SU-DHL-6 (cell line): Measurements from ENCODE around the gene SLC25A12.

ENCODE experiments used
- H2AFZ ChIP-seq: fragments of 200-600 bp; sonication (generic); 2 replicates; pipeline ENCODE4 v1.6.1; 2014; ENCODE audit warnings: low read depth, mild to moderate bottlenecking, moderate library complexity, mixed read lengths, antibody characterized with exemption, low read length; ENCODE audit not compliant: severe bottlenecking
- H3F3A ChIP-seq: fragments of 200-600 bp; shearing (Covaris generic); 2 replicates; pipeline ENCODE4 v1.6.0; 2016; ENCODE audit warnings: antibody characterized with exemption, mild to moderate bottlenecking; ENCODE audit not compliant: insufficient read depth
- H3K27ac ChIP-seq: fragments of 200-600 bp; sonication (generic); 2 replicates; pipeline ENCODE4 v1.5.1; 2016; ENCODE audit warnings: low read depth, mild to moderate bottlenecking, low read length, moderate library complexity, mixed read lengths
- H3K27me3 ChIP-seq: fragments of 200-600 bp; sonication (generic), shearing (Covaris generic); 2 replicates; pipeline ENCODE4 v1.6.0; 2014; ENCODE audit warnings: mild to moderate bottlenecking, low read length
- H3K36me3 ChIP-seq: fragments of 200-600 bp; sonication (generic); 2 replicates; pipeline ENCODE4 v1.6.1; 2014; ENCODE audit warnings: mild to moderate bottlenecking, low read length, mixed read lengths
- H3K4me2 ChIP-seq: fragments of 300-600, 200-600 bp; shearing (Covaris generic), sonication (generic); 2 replicates; pipeline ENCODE4 v1.6.0; 2014; ENCODE audit warnings: low read length, low read depth, mild to moderate bottlenecking; ENCODE audit not compliant: poor library complexity, severe bottlenecking
- H3K4me3 ChIP-seq: fragments of 200-600 bp; sonication (generic); 2 replicates; pipeline ENCODE4 v1.5.1; 2014; ENCODE audit warnings: antibody characterized with exemption, low read length, mild to moderate bottlenecking, mixed read lengths; ENCODE audit not compliant: insufficient read depth, poor library complexity, severe bottlenecking
- H3K79me2 ChIP-seq: fragments of 200-600 bp; sonication (generic); 2 replicates; pipeline ENCODE4 v1.6.1; 2014; ENCODE audit warnings: mild to moderate bottlenecking, low read length, moderate library complexity; ENCODE audit not compliant: insufficient read depth
- H3K9ac ChIP-seq: fragments of 200-600 bp; sonication (generic); 2 replicates; pipeline ENCODE4 v1.7.0; 2014; ENCODE audit warnings: mild to moderate bottlenecking, low read length
- H3K9me2 ChIP-seq: fragments of 200-600 bp; sonication (generic); replicated peaks from 2 replicates; pipeline ENCODE4 v1.6.1; 2014; ENCODE audit warnings: low read length; ENCODE audit not compliant: insufficient read depth
- H3K9me3 ChIP-seq: fragments of 200-600 bp; sonication (generic); 2 replicates; pipeline ENCODE4 v1.6.1; 2014; ENCODE audit warnings: low read length, mixed read lengths; ENCODE audit not compliant: insufficient read depth
- H4K20me1 ChIP-seq: fragments of 200-600 bp; sonication (generic); 2 replicates; pipeline ENCODE4 v1.6.1; 2014; ENCODE audit warnings: low read depth, mild to moderate bottlenecking, antibody characterized with exemption, low read length, moderate library complexity, mixed read lengths
- EZH2phosphoT487 ChIP-seq: fragments of 200-600 bp; sonication (generic), shearing (Covaris generic); conservative IDR thresholded peaks from 2 replicates; pipeline ENCODE4 v1.6.1; 2018; ENCODE audit warnings: mild to moderate bottlenecking, antibody characterized with exemption, low read length, moderate library complexity, mixed read lengths
- TF ChIP-seq, protein P1 (sequence below): fragments of 200-600 bp; sonication (generic); IDR thresholded peaks from one replicate; pipeline ENCODE4 v1.5.1; 2017; ENCODE audit warnings: antibody characterized with exemption, mild to moderate bottlenecking, low read length, moderate library complexity; ENCODE audit not compliant: insufficient read depth, poor library complexity, severe bottlenecking

SLC25A12 gene

DNA sequence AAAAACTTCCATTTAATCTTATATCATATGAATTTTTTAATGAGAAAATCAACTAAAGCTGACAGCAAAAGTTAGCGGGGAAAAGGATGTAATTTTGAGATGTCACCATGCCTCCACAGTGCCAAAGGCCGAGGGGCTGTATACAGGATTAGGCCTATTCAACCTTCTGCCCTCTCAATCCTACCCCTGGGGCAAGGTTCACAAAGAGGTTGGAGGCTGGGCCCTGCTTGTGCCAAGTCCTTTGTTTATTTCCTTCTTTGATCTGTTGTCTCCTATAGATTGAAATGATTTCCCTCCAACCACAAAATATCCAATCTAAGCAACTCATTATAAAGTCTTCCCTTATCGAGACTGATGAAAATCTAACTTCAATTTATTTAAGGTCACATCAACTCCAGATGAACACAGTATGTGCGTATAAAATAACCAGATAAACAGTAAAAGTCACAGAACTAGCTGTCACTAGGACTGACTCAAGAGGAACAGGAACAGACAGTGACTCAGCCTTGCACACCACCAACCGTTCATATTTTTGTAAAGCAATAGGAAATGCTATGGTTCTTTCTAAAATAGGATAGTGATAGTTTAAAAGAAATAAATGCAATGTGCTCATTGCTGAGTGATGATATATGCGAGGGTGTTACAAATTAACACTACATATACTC, 95.8 kb downstream of the SLC25A12 start:
- Histone ChIP-seq H3K27me3 (no peaks in the 10 kb centered on the region), H3K4me2 (no peak overlapping the region), H3K36me3 (no peaks in the 10 kb centered on the region), H3K4me3 (no peak overlapping the region), H4K20me1 (no peaks in the 10 kb centered on the region), H3K9me2 (no peaks in the 10 kb centered on the region), H3K9me3 (no peaks in the 10 kb centered on the region), H3K9ac (no peak overlapping the region), H2AFZ (no peak overlapping the region), H3K79me2 (no peaks in the 10 kb centered on the region), H3K27ac (no peak overlapping the region), H3F3A (no peaks in the 10 kb centered on the region)
- no peak for TF ChIP-seq EZH2phosphoT487
- TF ChIP-seq, protein P1, sequence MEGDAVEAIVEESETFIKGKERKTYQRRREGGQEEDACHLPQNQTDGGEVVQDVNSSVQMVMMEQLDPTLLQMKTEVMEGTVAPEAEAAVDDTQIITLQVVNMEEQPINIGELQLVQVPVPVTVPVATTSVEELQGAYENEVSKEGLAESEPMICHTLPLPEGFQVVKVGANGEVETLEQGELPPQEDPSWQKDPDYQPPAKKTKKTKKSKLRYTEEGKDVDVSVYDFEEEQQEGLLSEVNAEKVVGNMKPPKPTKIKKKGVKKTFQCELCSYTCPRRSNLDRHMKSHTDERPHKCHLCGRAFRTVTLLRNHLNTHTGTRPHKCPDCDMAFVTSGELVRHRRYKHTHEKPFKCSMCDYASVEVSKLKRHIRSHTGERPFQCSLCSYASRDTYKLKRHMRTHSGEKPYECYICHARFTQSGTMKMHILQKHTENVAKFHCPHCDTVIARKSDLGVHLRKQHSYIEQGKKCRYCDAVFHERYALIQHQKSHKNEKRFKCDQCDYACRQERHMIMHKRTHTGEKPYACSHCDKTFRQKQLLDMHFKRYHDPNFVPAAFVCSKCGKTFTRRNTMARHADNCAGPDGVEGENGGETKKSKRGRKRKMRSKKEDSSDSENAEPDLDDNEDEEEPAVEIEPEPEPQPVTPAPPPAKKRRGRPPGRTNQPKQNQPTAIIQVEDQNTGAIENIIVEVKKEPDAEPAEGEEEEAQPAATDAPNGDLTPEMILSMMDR: no peak

DNA sequence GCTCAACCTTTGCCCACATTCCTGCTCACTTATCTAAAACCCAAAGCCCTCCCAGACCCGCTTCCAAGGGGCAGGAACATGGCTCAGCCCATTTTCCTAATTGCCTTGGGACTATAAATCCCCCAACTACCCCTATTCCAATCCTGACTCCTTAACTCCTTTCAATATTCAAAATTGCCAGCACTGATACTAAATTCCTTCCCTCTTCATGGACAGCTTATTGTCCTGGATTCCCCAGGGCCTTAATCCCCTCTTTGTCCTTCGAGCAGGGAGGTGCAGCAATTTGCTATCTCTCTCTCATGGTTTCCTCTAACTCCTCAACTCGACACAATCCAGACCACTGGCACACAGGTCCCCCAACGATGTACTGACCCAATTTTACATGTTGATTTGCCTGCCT, 99.1 kb downstream of the SLC25A12 start:
- peaks cover 12% of the 10 kb centered on the region; the same call in 1 of the 2 replicates for H3K36me3 ChIP-seq
- H3K4me2 ChIP-seq: no peak overlapping the region
- no peaks in the 10 kb centered on the region for H3K27me3 ChIP-seq
- no peaks in the 10 kb centered on the region for H3F3A ChIP-seq
- H3K9ac ChIP-seq: no peak overlapping the region
- H3K4me3 ChIP-seq: no peak overlapping the region
- H3K9me3 ChIP-seq: no peaks in the 10 kb centered on the region
- H3K79me2 ChIP-seq: no peaks in the 10 kb centered on the region
- no peak overlapping the region for H2AFZ ChIP-seq
- H3K9me2 ChIP-seq: no peaks in the 10 kb centered on the region
- TF ChIP-seq, protein P1: no peak
- no peak for TF ChIP-seq EZH2phosphoT487
- no peak overlapping the region for H3K27ac ChIP-seq
- H4K20me1 ChIP-seq: no peaks in the 10 kb centered on the region

DNA sequence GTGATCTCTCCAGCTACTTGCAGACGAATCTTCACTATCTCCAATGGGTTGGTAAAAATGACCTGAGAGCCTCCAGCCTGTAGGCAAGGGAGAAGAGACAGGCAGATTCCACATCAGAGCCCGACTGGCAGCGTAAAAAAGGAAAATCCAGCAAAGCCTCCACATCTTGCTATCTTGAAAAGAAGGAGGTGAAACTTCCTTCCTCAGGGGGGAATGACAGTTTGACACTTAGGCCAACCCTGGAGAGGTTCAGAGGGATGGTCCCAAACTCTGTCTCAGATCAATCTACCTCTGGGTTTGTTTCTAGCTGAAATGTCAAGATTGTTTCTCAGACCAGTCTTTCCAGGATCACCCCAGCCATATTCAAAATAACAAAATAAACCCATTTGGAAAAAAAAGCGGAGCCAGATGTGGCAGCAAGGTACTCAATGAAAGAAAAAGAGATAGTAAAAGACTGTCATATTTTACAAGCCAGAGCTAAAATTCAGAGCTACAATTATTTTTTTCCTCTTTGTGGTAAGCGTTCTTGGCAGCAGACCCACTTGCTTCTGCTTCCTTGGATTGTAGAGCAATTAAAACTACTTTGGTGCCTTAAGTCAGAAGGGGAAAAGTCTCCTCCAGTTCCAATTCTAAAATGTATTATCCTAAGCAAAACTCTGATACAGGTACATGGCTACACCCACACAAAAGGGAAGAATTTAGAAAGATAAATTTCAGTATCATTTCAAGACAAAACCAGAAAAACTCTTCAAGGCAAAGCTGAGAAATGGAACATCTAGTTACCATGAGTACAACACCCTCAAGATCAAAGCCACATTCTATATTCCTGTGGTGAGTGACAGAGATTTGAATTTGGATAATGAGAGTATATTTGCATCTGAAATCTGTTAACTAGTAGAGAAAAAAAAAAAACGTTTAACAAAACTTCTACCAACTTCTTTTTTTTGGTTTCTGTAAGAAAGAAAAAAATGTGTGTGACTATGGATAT, 100.1 kb downstream of the SLC25A12 start:
- H3K27ac ChIP-seq: no peak overlapping the region
- no peaks in the 10 kb centered on the region for H4K20me1 ChIP-seq
- no peak overlapping the region for H3K4me2 ChIP-seq
- no peaks in the 10 kb centered on the region for H3K9me2 ChIP-seq
- no peak overlapping the region for H3K4me3 ChIP-seq
- H3K9me3 ChIP-seq: no peaks in the 10 kb centered on the region
- H3K27me3 ChIP-seq: no peaks in the 10 kb centered on the region
- TF ChIP-seq, protein P1: no peak
- TF ChIP-seq EZH2phosphoT487: no peak
- H3K36me3 ChIP-seq: peaks cover 12% of the 10 kb centered on the region; the same call in 1 of the 2 replicates
- no peak overlapping the region for H3K9ac ChIP-seq
- H2AFZ ChIP-seq: no peak overlapping the region
- no peaks in the 10 kb centered on the region for H3F3A ChIP-seq
- no peaks in the 10 kb centered on the region for H3K79me2 ChIP-seq
